GM12878 (cell line): ENCODE measurements around the gene RTN4RL1. TPM values are rescaled to one million over a fixed set of nuclear protein-coding genes. Genes with fewer than 3 reads are reported as not detected.

Experiments used
- ATAC-seq: fragments of 200-7000 bp; cut with Tn5 transposase; 3 replicates; pipeline ENCODE4 v1.9.1; 2020; ENCODE audit warnings: mild to moderate bottlenecking, moderate library complexity
- BruUV-seq: library from RNA; stranded (reverse); fragments of 400-500 nt; replicated peaks from 2 replicates; lab custom pipeline; 2021; lab: Mats Ljungman, UMichigan
- CTCF ChIA-PET: fragments of 300-600 bp; sonication (Branson Sonifier 250); formaldehyde crosslinking; extraction: SDS; loops from one replicate; lab custom pipeline; 2021; ENCODE audit warnings: inconsistent platforms; lab: Yijun Ruan, JAX
- POLR2A ChIA-PET: fragments of 350-600 bp; formaldehyde crosslinking; extraction: SDS; loops from one replicate; lab custom pipeline; 2021; ENCODE audit warnings: inconsistent platforms; lab: Charles Lee
- RAD21 ChIA-PET: fragments of 300-600 bp; sonication (Branson Sonifier 250); formaldehyde crosslinking; loops from one replicate; lab custom pipeline; 2023; ENCODE audit warnings: antibody characterized with exemption; ENCODE audit not compliant: unreplicated experiment; lab: Charles Lee
- SMC1A ChIA-PET: fragments of 300-600 bp; sonication (Branson Sonifier 250); formaldehyde crosslinking; loops from one replicate; lab custom pipeline; 2023; ENCODE audit not compliant: unreplicated experiment, uncharacterized antibody; lab: Charles Lee
- DNase-seq: peaks from one replicate; pipeline ENCODE4 v3.0.0-alpha.2; 2011; ENCODE audit warnings: low read depth, low spot score
- FAIRE-seq: peaks from 3 replicates; lab custom pipeline; 2011; peaks lifted over from hg19 to GRCh38; lab: Jason Lieb, UNC
- H2AFZ ChIP-seq: 2 replicates; pipeline ENCODE4 v1.6.0; 2011; ENCODE audit warnings: low read depth, low read length, control low read depth; ENCODE audit not compliant: control insufficient read depth
- H3K27ac ChIP-seq: 2 replicates; pipeline ENCODE4 v1.5.1; 2011; ENCODE audit warnings: control low read depth; ENCODE audit not compliant: control insufficient read depth, insufficient read depth
- H3K27me3 ChIP-seq, 2 experiments: replicated peaks in 1 of 2; 2 replicates each; pipeline versions ENCODE4 v1.6.0 to v1.6.1; 2011; ENCODE audit warnings: low read length in 1 of 2; ENCODE audit not compliant: control insufficient read depth in 2 of 2, insufficient read depth in 2 of 2
- H3K36me3 ChIP-seq, 2 experiments: 2 replicates each; pipeline ENCODE4 v1.5.1; 2011; ENCODE audit warnings: low read length in 1 of 2; ENCODE audit not compliant: control insufficient read depth in 2 of 2, insufficient read depth in 2 of 2
- H3K4me1 ChIP-seq: 2 replicates; pipeline ENCODE4 v1.6.1; 2011; ENCODE audit warnings: mild to moderate bottlenecking, low read length, moderate library complexity, mixed read lengths; ENCODE audit not compliant: control insufficient read depth, insufficient read depth
- H3K4me2 ChIP-seq: 2 replicates; pipeline ENCODE4 v1.6.0; 2011; ENCODE audit warnings: control low read depth; ENCODE audit not compliant: control insufficient read depth, insufficient read depth
- H3K4me3 ChIP-seq: fragments of 200-600 bp; sonication (generic); 2 replicates; pipeline ENCODE4 v1.5.1; 2016
- H3K79me2 ChIP-seq: 2 replicates; pipeline ENCODE4 v1.6.0; 2011; ENCODE audit warnings: low read length; ENCODE audit not compliant: control insufficient read depth, insufficient read depth
- H3K9ac ChIP-seq: 2 replicates; pipeline ENCODE4 v1.8.0; 2011; ENCODE audit warnings: low read length, control low read depth, mixed read lengths; ENCODE audit not compliant: control insufficient read depth, insufficient read depth
- H3K9me3 ChIP-seq: replicated peaks from 3 replicates; pipeline ENCODE4 v1.5.1; 2011; ENCODE audit warnings: mild to moderate bottlenecking, low read length; ENCODE audit not compliant: control insufficient read depth, insufficient read depth
- H4K20me1 ChIP-seq: 2 replicates; pipeline ENCODE4 v1.6.0; 2011; ENCODE audit not compliant: control insufficient read depth, insufficient read depth
- CBFB ChIP-seq: IDR thresholded peaks from 2 replicates; pipeline ENCODE4 v1.6.1; 2016; ENCODE audit warnings: antibody characterized with exemption, low read depth
- E2F8 ChIP-seq: fragments of 450-650 bp; IDR thresholded peaks from 2 replicates; pipeline ENCODE4 v1.6.1; 2018; ENCODE audit warnings: mild to moderate bottlenecking, low read depth, moderate library complexity; ENCODE audit not compliant: partially characterized antibody
- NFIC ChIP-seq: IDR thresholded peaks from 2 replicates; pipeline ENCODE4 v1.6.1; 2012; ENCODE audit warnings: low read depth, mild to moderate bottlenecking, inconsistent platforms, low read length, moderate library complexity
- NFYA ChIP-seq: IDR thresholded peaks from 2 replicates; pipeline ENCODE4 v1.6.1; 2011; ENCODE audit warnings: low read depth, mild to moderate bottlenecking, low read length, improper control_type of control experiment, borderline replicate concordance
- PBX3 ChIP-seq: IDR thresholded peaks from 2 replicates; pipeline ENCODE4 v1.6.1; 2011; ENCODE audit warnings: mild to moderate bottlenecking, low read depth, low read length, moderate library complexity; ENCODE audit not compliant: insufficient replicate concordance
- POLR2A ChIP-seq: IDR thresholded peaks from 2 replicates; pipeline ENCODE4 v1.6.1; 2011; ENCODE audit warnings: low read depth, mild to moderate bottlenecking, low read length
- STAT3 ChIP-seq: IDR thresholded peaks from 2 replicates; pipeline ENCODE4 v1.6.1; 2011; ENCODE audit warnings: low read depth, low read length, improper control_type of control experiment
- WGBS: methylation state at CpG from one replicate; pipeline ENCODE4 v1.1.6; 2016; ENCODE audit warnings: low lambda C conversion rate; ENCODE audit not compliant: insufficient replicate concordance, insufficient coverage; ENCODE audit errors: missing lambda C conversion rate; 5-methylcytosine and 5-hydroxymethylcytosine counted together
- in situ Hi-C: fragments of 300-500 bp; cut with MboI; formaldehyde crosslinking; loops from 9 replicates; pipeline ENCODE4 v1.14.3; 2018; ENCODE audit warnings: mixed read lengths
- intact Hi-C: fragments of 100-400 bp; cut with micrococcal nuclease; formaldehyde crosslinking; loops from one replicate; pipeline ENCODE4 v1.14.2; 2022; ENCODE audit not compliant: unreplicated experiment
- polyA plus RNA-seq, 11 experiments: library from polyadenylated mRNA; depleted of rRNA in 4 of 11; unstranded in 6 of 11; stranded (reverse) in 5 of 11; fragments of >200 nt; fragmentation: Nextera tagmentation in 4 of 11; fragmentation: Illumina TruSeq in 1 of 11; extraction: Ambion mirVana in 4 of 11; extraction: Trizol in 1 of 11; gene quantifications; 1 replicate in 1 of 11; 2 replicates in 10 of 11; pipeline versions ENCODE4 v1.2.1 to v1.2.3, GENCODE V29; 2011 to 2016; ENCODE audit warnings: inconsistent platforms in 2 of 11, missing spikeins in 2 of 11, low read depth in 1 of 11
- total RNA-seq, 4 experiments: library from RNA; depleted of rRNA in 3 of 4; stranded (reverse); fragments of >200 nt in 3 of 4; fragmentation: Illumina TruSeq in 1 of 4; extraction: Trizol in 1 of 4; gene quantifications; 2 replicates each; pipeline versions ENCODE4 v1.2.1 to v1.2.3, GENCODE V29; 2013 to 2021
- TF ChIP-seq, protein P1 (sequence below): fragments of 450-650 bp; IDR thresholded peaks from 2 replicates; pipeline ENCODE4 v1.6.1; 2016; ENCODE audit warnings: mild to moderate bottlenecking

The RTN4RL1 gene
- total and polyA plus RNA-seq, 10 of the 15 experiments (the other 5 are each of a cell fraction or from before 2014, with no cell fraction given) = 0.08 to 0.11 (median 0.10) TPM; not detected in 7

DNA sequence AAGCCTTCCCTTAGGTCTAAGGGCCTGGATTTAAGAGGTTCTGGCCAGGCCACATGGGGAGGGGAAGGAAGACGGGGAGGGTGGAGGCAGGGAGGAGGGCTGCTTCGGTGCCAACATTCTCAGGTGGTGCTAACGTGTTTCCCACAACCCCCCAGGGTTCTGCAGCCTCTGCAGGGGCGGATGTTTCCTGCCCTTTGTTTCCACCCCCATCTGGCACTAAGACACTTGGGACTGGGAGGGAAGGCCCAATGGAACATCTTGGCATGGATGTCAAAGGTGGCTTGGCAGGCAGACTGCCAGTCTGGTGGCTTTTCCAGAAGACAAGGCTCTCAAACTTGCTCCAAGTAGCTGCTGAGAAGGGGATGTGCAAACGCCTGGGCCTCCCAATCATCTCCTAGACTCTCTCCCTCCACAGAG is 42.5 kb upstream of the RTN4RL1 start:
- H3K9me3 ChIP-seq = no peaks in the 10 kb centered on the region
- CTCF ChIA-PET = interaction anchor here (1.0 to 8.5 kb wide), 4 partner anchors 11 to 202 kb away, joined by 3 to 77 read pairs (median 43); partner anchors contain the start of gene HIC1
- POLR2A ChIA-PET = interaction anchor here (12.5 kb wide), 1 partner anchor 20 kb away, joined by 148 read pairs; no protein-coding TSS in a partner anchor
- no peak for ATAC-seq
- no TSS peak for BruUV-seq
- in situ Hi-C loops = loop anchor here (10.0 kb wide), 1 partner anchor 177 kb away; no protein-coding TSS in a partner anchor
- no peak for TF ChIP-seq PBX3
- TF ChIP-seq POLR2A = peak; percentile 16; the same call in 1 of the 2 replicates
- TF ChIP-seq STAT3 = no peak
- TF ChIP-seq NFIC = no peak
- TF ChIP-seq, protein P1, sequence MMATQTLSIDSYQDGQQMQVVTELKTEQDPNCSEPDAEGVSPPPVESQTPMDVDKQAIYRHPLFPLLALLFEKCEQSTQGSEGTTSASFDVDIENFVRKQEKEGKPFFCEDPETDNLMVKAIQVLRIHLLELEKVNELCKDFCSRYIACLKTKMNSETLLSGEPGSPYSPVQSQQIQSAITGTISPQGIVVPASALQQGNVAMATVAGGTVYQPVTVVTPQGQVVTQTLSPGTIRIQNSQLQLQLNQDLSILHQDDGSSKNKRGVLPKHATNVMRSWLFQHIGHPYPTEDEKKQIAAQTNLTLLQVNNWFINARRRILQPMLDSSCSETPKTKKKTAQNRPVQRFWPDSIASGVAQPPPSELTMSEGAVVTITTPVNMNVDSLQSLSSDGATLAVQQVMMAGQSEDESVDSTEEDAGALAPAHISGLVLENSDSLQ = no peak
- no peak for TF ChIP-seq NFYA
- no peak for TF ChIP-seq E2F8
- TF ChIP-seq CBFB = no peak
- TF ChIP-seq, all 136 proteins: peak for 1
- Histone ChIP-seq H3K79me2 (no peaks in the 10 kb centered on the region), H3K9ac (no peak overlapping the region), H2AFZ (no peak overlapping the region), H3K27ac (no peak overlapping the region), H3K4me1 (peaks cover 52% of the 10 kb centered on the region), H3K4me3 (no peak overlapping the region), H3K36me3 (peaks cover 18 to 26% of the 10 kb centered on the region in 2 experiments), H4K20me1 (no peaks in the 10 kb centered on the region), H3K27me3 (no peaks in the 10 kb centered on the region), H3K4me2 (no peak overlapping the region)
- WGBS = 90% methylated on average over 5 of the region's 5 CpGs
- ChIA-PET SMC1A (interaction anchor here (1.0 to 6.1 kb wide), 8 partner anchors 9 to 185 kb away, joined by 3 to 107 read pairs (median 14); no protein-coding TSS in a partner anchor), RAD21 (interaction anchor here (0.7 to 4.7 kb wide), 2 partner anchors 15 to 21 kb away, joined by 5 to 85 read pairs; no protein-coding TSS in a partner anchor)
- DNase-seq = no peak
- intact Hi-C loops = no loop called here
- no peak for FAIRE-seq
